ENCODE results near the gene THY1.
"Not testable (repeated sequence)": the region's sequence is repeated elsewhere in the genome, so short reads cannot be mapped to it uniquely, and the experiment has no call there.

The THY1 gene

GRCh38 chr11:119422809-119423508 lies at the start of gene THY1:
TSS of gene THY1 (minus strand) at chr11:119423172. CDS start at chr11:119420905, 2,267 bp downstream.
- no peak for DNase-seq

- DNase-seq, result no peak
Measured at GRCh38 chr11:119472186-119472855, 49.3 kb upstream of the THY1 start.

GRCh38 chr11:119471329-119471728 lies 48.4 kb upstream of the THY1 start:
- no peak for DNase-seq

GRCh38 chr11:119470317-119471291 lies 47.6 kb upstream of the THY1 start:
- no peak for DNase-seq

- DNase-seq, result no peak
Measured at GRCh38 chr11:119469506-119469905, 46.5 kb upstream of the THY1 start.

GRCh38 chr11:119468511-119468910 lies 45.5 kb upstream of the THY1 start:
- no peak for DNase-seq

- DNase-seq, result no peak
Measured at GRCh38 chr11:119461229-119461963, 38.4 kb upstream of the THY1 start.

GRCh38 chr11:119460582-119460981 lies 37.6 kb upstream of the THY1 start:
- DNase-seq, result no peak

GRCh38 chr11:119460097-119460496 lies 37.1 kb upstream of the THY1 start:
- no peak for DNase-seq

GRCh38 chr11:119459293-119459976 lies 36.5 kb upstream of the THY1 start:
- DNase-seq, result no peak

- DNase-seq, result not testable (repeated sequence)
Measured at GRCh38 chr11:119455708-119456107, 32.7 kb upstream of the THY1 start.

GRCh38 chr11:119455241-119455640 lies 32.3 kb upstream of the THY1 start:
- DNase-seq, result not testable (repeated sequence)

GRCh38 chr11:119453881-119454280 lies 30.9 kb upstream of the THY1 start:
- no peak for DNase-seq

GRCh38 chr11:119450590-119451326 lies 27.8 kb upstream of the THY1 start:
- no peak for DNase-seq

GRCh38 chr11:119449498-119449897 lies 26.5 kb upstream of the THY1 start:
- no peak for DNase-seq

GRCh38 chr11:119448380-119448779 lies 25.4 kb upstream of the THY1 start:
- no peak for DNase-seq

GRCh38 chr11:119447664-119448242 lies 24.8 kb upstream of the THY1 start:
- no peak for DNase-seq

- no peak for DNase-seq
Measured at GRCh38 chr11:119446871-119447663, 24.1 kb upstream of the THY1 start.

GRCh38 chr11:119446434-119446833 lies 23.5 kb upstream of the THY1 start:
- DNase-seq, result no peak

- no peak for DNase-seq
Measured at GRCh38 chr11:119445850-119446249, 22.9 kb upstream of the THY1 start.

Measured in KG1 (cell line).